SIG-M5 (cell line): ENCODE measurements around the gene TMBIM4.
"Not testable (repeated sequence)": the region's sequence is repeated elsewhere in the genome, so short reads cannot be mapped to it uniquely, and the experiment has no call there.

Experiments used
- DNase-seq: peaks from one replicate; lab custom pipeline; 2025; lab: John Stamatoyannopoulos, UW

Gene TMBIM4

GRCh38 chr12:66169221-66170170 lies at the start of gene TMBIM4:
Gene TMBIM4, minus strand, starts transcription at chr12:66169996. Its CDS starts 45 bp downstream, at chr12:66169951.
- peak; percentile 99 for DNase-seq

DNA sequence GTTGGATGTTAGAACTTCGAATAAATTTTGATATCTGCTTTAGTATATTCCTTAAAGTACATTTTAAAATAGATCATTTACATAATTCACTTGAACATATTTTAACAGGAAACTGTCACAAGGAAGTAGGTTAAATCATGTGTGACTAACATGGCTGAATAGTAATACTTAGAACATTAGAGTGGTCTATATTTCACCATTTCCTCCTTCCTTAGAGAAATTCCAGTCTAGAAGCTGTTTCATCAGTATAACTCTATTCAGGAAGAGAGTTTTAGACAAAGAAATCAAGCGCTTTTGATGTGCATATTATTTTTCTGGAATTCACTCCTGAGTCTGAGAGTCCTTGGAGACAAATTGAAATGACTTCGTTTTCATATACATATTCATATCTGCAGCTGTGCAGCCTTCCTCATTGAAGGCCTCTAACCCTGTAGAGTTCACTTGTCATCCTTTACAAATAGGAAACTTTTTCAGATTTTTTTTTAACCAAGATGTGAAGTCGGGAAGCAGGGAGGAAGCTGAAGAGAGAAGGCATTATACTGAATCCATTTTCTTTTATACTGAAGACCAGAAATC lies 47.6 kb upstream of the TMBIM4 start:
- DNase-seq: no peak

DNA sequence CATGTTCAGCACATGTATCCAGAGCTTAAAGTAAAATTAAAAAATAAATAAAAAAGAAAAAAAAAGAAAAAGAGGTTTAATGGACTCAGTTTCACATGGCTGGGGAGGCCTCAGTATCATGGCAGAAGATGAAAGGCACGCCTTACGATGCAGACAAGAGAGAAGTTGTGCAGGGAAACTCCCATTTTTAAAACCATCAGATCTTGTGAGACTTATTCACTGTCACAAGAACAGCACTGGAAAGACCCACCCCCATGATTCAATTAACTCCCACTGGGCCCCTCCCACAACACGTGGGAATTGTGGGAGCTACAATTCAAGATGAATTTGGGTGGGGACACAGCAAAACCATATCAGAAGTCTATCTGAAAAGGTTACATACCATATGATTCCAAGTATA lies 43.2 kb upstream of the TMBIM4 start:
- DNase-seq: not testable (repeated sequence)

GRCh38 chr12:66211573-66211972 lies 41.8 kb upstream of the TMBIM4 start:
- not testable (repeated sequence) for DNase-seq

DNA sequence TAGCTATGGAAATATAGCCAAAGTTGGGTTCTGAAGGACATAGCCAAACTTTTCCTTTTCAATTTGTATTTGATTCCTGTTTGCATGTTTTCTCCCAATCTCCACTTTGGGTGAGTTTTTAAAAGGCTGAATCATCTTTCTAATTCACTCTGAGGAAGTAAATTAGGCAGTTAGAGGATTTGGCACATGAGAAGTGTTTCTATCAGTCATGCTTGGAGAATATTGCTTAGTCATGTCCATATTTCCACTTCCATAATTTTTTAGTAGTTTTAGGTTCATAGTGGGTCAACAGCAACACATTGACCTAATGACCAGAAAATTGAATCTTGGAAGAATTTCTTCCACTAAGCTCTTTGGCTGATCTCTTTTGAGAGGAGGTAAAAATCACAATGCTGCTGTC lies 41.0 kb upstream of the TMBIM4 start:
- no peak for DNase-seq

DNA sequence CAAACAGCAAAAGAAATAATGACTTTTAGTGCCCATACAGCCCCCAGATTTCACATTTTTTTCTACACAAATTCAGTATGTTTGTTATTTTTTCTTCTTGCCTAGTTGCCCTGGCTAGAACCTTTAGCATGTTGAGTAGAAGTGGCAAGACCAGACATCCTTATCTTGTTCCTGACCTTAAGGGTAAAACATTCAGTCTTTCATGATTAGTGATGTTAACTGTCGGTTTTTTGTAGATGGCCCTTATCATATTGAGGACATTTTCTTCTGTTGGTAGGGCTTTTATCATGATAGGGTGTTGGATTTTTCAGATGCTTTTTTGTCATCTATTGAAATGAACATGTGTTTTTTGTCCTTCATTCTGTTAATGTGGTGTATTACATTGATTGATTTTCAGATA lies 36.3 kb upstream of the TMBIM4 start:
- no peak for DNase-seq

GRCh38 chr12:66203820-66204219 lies 34.0 kb upstream of the TMBIM4 start:
- DNase-seq: no peak

GRCh38 chr12:66199831-66200509 lies 30.2 kb upstream of the TMBIM4 start:
- DNase-seq: no peak

- DNase-seq: no peak
These were observed 29.3 kb upstream of the TMBIM4 start for GRCh38 chr12:66199141-66199540.

DNA sequence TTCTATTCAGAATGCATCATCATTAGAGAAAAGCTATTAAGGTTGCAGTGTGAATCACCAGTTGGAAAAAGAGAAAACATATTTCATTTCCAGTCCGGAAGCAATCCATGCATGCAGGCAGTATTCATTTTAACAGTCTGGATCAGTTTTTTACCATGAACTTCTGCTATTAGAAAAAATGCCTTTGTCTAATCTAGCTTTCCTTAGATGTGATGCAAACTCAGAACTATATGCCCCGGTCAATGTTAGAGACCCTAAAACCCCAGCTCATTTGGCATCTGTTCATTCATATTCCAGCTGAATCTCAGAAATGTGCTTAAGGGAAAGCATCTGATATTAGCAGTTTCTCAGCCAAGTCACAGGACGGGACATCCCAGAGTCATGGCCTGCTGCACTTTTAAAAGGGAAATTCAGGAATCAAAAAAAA lies 27.7 kb upstream of the TMBIM4 start:
- no peak for DNase-seq

- no peak for DNase-seq
These were observed 27.0 kb upstream of the TMBIM4 start for GRCh38 chr12:66196806-66197205.

- DNase-seq: no peak
These were observed 25.4 kb upstream of the TMBIM4 start for GRCh38 chr12:66195242-66195641.

GRCh38 chr12:66194122-66194521 lies 24.3 kb upstream of the TMBIM4 start:
- DNase-seq: no peak

DNA sequence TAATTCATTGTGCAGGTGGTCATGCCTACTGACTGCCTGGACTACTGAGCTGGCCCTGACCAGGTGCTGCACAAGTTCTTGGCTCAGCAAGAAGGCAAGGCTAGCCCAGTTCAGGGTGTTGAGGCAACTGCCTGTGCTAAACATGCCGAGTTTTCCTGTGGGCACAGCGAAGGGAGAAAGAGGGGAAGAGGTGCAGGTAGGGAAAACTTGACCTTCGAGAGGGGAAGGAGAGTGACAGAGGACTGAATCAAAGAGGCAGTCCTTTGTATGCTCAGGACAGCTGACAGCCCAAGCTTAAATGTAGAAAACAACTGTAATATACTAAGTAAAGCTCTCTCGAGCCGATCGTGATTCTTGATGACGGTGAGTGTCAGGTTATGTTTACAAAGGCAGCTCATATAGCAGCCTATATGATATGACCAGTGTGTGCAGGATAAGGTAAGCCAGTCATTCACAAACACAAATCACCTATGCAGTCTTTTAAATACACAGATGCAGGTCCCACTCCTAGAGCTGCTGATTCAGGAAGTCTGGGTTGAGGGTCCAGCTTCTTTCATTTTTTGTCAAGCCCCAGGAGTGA lies 21.8 kb upstream of the TMBIM4 start:
- no peak for DNase-seq

DNA sequence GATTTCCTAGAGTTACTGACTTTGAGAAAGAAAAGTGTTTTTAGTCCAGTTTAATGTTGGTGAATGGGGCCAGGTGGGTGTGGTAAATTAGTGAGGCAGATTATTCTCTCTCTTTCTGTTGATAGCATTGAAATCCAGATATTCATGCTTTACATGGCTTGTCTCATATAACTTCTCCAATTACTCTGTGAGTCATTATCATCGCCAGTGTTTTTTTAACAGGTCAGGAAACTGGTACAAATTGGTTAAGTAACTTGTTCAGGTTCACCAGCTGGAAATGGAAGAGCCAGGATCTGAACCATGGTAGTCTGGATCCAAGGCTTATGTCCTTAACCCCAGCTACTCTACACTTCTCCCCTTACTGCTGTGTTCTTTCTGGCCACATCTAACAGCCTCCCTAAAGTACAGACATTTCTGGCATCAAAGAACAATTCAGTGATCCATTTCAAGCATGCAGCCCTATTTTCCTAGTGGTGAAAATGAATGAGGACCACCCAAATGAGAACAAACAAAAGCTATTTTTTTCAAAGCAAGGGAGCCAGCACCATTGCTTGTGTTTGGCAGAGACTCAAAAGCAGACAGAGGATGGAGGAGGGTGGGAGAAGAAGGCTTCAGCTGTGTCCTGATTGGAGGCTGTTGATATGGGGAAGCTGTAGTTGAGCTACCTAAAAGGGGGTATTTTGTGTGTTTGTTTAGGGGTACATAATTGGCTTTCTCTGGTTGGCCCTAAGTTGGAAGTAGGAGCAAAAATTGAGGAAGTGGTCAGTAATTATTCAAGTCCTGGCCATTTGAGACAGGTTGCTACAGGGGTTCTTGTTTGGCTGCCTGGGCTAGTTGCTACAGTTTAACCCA lies 20.9 kb upstream of the TMBIM4 start:
- DNase-seq: no peak

DNA sequence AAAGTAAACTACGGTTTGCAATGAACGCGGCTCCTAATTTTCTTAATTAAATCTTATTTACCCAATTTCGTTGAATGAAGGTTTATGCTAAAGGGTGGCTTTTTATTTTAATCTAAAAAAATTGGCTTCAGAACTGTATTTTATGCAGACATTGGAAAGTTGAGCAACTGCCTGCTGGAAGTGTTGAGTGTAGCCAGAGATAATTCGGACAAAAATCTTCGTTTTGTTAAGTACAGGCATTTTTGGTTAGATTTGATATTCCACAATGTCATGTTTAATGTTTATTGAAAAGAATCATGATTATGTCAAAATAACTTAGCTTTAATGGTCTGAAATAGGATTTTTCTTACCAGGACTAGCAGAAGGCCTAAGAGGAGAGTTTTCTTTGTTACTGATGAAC lies 20.1 kb upstream of the TMBIM4 start:
- no peak for DNase-seq

DNA sequence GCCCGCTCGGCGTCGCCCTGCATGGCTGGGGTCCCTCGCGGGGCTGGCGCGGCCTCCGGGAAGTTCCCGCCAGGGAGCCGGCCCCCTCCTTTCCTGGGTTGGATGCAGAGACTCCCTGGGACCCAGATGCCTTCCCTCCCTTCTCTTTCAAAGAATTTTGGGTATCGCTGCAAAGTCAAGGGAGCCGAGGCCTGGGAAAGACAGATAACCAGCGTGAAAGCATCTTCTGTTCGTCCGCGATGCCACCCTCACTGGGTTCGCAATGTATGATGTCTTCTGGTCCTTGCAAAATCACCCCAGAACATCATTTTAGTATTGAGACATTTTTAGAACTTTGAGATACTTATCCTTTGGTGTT lies 19.7 kb upstream of the TMBIM4 start:
- DNase-seq: no peak

DNA sequence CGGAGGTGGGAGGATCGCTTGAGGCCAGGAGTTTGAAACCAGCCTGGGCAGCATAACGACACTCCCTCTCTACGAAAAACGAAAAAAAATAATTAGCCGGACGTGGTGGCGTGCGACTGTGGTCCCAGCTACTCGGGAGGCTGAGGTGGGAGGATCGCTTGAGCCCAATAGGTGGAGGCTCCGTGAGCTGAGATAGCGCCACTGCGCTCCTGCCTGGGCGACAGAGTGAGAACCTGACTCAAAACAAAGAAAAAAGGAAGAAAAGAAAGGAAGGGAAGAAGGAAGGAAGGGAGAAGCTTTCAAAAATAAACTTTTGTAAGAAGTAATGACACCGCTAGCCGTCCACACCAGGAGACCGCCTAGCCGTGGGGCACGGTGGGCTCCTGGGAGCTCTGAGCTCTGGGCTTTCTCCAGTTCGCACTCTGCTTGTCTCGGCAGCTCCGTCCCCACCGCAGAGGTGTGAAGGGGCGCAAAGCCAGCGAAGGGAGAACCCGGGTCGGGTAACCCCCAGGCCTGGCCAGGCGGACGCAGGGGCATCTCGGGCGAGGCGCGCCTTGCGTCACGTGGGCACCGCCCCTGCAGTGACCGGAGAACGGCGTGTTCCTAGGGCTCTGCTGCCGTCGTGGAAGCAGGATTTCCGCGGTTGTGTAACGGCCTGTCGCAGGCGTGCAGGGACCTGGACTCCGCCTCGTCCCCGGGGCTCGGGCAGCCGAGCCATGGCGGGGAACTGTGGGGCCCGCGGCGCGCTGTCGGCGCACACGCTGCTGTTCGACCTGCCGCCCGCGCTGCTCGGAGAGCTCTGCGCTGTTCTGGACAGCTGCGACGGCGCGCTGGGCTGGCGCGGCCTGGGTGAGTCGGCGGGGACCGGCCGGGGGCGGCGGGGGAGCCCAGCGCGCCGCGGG lies 19.0 kb upstream of the TMBIM4 start, which contains the start of gene IRAK3:
TSS of gene IRAK3 (plus strand) at position 631 of the 902 bp plus-strand sequence. CDS start at position 717, 86 bp downstream.
- no peak for DNase-seq

DNA sequence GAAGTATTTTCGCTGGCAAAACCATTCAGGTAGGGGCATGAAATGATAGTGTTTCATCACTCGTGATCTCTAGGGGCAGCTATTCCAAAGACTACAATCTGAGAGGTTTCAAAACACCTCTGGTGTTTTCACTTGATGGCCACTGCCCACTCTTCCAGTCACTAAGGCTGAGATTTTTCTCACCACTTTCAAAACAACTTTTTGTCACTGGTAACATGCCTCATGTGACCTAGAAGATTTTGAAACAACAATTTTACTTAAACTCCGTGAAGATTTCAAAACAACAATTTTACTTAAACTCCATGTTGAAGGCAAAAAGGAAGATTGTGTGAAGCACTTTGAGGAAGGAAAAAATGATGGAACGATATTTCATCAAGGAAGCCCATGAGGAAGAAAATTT lies 18.0 kb upstream of the TMBIM4 start:
- DNase-seq: no peak

GRCh38 chr12:66187036-66187435 lies 17.2 kb upstream of the TMBIM4 start:
- DNase-seq: no peak
